GM12801 (cell line): ENCODE results near the gene STAT6.

Experiments used
- TF ChIP-seq, protein P1 (sequence below): IDR thresholded peaks from one replicate; pipeline ENCODE4 v1.5.1; 2011; ENCODE audit warnings: control low read depth; ENCODE audit not compliant: insufficient read length; ENCODE audit errors: extremely low read depth

Gene STAT6

GRCh38 chr12:57128519-57129247 lies 17.5 kb upstream of the STAT6 start:
- TF ChIP-seq, protein P1, sequence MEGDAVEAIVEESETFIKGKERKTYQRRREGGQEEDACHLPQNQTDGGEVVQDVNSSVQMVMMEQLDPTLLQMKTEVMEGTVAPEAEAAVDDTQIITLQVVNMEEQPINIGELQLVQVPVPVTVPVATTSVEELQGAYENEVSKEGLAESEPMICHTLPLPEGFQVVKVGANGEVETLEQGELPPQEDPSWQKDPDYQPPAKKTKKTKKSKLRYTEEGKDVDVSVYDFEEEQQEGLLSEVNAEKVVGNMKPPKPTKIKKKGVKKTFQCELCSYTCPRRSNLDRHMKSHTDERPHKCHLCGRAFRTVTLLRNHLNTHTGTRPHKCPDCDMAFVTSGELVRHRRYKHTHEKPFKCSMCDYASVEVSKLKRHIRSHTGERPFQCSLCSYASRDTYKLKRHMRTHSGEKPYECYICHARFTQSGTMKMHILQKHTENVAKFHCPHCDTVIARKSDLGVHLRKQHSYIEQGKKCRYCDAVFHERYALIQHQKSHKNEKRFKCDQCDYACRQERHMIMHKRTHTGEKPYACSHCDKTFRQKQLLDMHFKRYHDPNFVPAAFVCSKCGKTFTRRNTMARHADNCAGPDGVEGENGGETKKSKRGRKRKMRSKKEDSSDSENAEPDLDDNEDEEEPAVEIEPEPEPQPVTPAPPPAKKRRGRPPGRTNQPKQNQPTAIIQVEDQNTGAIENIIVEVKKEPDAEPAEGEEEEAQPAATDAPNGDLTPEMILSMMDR: no peak

GRCh38 chr12:57127726-57128518 lies 16.8 kb upstream of the STAT6 start, which contains the start of gene LRP1:
LRP1 (plus strand) TSS chr12:57128483; CDS start chr12:57128965, 482 bp downstream.
- TF ChIP-seq, protein P1: no peak

DNA sequence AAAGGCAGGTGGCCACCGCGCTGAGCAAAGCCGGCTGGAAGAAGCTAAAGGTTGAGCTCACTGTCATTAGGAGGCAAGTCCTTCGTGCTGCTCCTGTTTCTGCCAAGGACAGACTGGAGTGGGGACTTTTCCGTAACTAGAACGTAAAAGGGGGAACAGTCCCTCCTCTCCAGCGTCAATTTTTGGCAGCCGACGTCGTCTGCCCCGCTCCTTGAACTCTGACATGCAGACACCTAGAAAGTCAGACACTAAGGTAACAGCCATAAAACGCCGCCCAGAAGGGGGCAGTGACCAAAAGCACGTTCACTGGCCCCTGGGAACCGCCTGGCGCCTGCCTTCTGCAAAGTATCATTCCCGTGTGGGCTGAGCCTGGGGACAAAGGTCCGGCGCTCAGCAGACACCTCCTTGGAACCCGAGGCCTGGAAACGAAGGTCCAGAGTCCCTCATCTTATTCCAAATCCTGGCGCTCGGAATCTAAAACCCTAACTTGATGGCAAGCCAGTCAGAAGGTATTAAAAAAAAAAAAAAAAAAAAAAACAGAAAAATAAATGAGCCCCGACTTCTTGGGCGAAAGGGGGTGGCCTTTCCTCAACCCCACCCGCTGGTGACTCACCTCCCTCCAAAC lies 16.1 kb upstream of the STAT6 start:
- TF ChIP-seq, protein P1: no peak

DNA sequence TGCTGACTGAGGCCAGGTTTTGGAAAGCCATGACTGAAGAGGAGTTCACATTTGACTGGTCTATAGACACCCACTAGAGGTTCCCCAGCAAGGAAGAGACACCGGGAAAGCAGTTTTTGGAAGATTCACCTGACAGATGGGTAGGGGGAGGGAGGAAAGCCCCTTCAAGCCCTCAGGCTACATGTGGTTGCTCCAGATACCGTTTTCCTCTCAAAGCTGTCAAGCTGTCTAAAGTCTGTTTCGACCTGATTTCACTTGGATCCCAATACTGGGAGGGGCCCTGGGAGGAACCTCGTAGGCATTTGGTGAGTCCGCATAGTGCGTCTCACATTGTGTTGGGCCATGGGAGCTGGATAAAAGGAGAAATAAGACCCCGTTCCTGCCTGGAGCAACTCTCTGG lies 15.4 kb upstream of the STAT6 start:
- TF ChIP-seq, protein P1: no peak

DNA sequence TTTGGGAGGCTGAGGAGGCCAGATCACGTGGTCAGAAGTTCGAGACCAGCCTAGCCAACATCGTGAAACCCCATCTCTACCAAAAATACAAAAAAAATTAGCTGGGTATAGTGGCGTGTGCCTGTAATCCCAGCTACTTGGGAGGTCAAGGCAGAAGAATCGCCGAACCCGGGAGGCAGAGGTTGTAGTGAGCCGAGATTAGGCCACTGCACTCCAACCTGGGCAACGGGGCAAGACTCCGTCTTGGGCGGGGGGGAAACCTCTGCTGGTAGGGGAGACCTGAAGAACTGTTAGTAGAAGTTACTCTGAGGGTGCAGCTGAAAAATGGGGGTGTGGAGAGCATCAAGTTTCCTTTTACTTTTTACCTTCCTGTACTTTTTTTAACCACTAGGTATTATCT lies 14.9 kb upstream of the STAT6 start:
- TF ChIP-seq, protein P1: no peak

GRCh38 chr12:57124261-57124877 lies 13.2 kb upstream of the STAT6 start:
- TF ChIP-seq, protein P1: peak; percentile 47

DNA sequence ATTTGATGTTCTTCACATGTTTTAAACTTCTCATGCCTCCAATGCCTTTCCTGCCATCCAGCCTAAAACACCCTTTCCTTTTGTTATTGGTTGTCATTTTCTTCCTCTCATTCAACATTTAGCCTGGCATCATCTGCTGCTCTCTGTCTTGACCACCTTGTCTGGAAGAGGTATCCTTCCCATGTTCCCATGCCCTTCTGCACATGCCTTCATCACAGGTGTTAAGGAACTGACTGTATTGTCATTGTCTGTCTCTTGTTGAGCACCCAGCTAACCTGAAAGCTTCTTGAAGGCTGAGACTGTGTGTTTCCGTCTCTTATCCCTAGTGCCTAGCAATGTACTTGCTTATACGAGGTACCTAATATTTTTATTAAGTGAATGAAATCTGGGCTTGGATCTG lies 12.7 kb upstream of the STAT6 start:
- TF ChIP-seq, protein P1: no peak
